HG03095 (cell line): ENCODE data around the gene IL1F10.

ENCODE experiments used
- ATAC-seq: cut with Tn5 transposase; IDR thresholded peaks from one replicate; pipeline ENCODE4 v1.9.1; 2021; ENCODE audit warnings: moderate library complexity; ENCODE audit not compliant: unreplicated experiment

Gene IL1F10, protein sequence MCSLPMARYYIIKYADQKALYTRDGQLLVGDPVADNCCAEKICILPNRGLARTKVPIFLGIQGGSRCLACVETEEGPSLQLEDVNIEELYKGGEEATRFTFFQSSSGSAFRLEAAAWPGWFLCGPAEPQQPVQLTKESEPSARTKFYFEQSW

DNA sequence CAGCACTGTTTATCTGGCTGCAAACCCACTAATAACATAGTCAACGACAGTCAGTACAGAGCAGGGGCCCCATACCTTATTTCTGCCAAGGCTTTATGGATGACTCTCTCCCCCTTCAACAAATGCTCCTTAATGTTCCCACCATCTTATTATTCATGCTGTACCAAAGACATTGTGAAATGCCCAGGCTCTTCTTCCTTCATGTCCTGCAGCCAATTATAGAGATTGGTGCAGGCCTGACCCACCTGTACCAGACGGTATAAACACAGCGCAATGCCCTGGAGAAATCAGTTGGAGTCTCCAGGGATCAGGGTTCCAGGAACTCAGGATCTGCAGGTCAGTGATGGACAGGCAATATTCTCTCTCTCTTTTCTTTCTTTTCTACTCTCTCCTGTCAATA lies at the start of gene IL1F10:
Gene IL1F10 (plus strand): TSS at position 290 of the 400 bp plus-strand sequence. CDS start 4,769 bp downstream, outside the sequence.
- no peak for ATAC-seq

DNA sequence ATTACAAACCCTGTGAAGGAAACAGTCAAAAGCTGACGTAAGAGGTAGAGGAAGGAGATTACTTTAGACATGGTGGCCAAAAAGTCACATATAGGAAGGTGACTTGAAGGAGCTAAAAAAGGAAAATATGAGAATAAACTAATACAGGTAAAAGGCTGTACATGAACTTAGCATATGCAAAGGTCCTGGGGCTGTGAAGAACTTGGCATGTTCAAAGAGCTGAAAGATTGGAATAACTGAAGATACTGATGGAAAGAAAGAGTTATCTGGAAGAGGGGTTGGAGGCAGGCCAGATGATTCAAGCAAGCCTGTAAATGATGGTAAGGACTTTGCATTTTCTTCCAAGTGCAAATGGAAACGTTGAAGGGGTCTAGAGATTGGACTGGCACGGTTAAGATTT lies 49.3 kb upstream of the IL1F10 start:
- ATAC-seq, result no peak

DNA sequence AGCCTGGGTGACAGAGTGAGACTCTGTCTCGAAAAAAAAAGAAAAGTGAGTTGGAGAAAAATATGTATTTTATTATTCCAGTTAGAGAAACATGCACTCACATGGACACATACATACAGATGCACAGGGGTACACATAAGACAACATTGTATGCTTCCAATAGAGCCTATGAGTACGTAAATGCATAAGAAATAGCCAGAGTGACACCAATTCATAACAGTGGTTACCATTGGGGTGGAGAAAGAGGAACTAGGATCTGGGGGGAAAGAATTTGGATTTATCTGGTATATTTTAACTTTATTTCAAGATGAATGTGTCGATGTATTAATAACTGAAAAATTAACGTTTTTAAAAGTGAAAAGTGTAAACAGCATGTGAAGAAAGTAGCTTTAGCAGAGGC lies 46.5 kb upstream of the IL1F10 start:
- no peak for ATAC-seq

DNA sequence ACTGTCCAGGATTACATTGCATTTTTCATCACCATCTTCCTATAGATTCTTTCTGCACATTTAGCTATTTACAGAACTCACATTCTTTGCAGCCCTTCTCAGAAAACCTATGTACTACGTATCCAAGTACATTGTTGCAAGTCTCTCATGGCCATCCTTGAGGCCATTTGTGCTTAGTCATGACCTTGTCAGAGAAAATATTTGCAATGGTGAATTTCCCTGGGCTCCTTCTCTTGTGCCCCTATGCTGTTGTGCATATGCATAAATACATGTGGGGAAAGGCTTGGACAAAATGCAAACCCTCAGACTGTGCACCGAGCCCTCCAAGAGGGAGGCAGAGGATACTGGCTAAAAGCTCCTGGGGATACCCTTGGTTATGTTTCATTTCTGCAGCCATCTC lies 43.0 kb upstream of the IL1F10 start:
- no peak for ATAC-seq

DNA sequence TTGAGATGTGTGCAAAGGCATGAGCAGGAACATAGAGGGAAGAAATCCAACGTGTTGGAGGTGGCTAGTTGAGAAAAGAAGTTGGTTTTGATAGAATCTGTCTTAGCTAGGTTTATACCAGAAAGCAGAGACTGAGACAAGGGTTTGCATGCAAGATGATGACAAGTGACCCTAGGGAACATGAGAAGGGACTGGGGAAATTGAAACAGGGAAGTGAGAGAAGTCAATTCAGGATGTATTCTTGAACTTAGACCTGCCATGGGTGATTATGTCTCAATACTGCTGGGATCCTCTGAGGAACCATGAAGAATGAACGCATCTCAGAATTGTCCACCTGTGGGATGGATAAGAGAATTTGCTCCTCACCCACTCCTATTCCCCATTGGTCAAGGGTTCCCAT lies 42.0 kb upstream of the IL1F10 start:
- no peak for ATAC-seq

DNA sequence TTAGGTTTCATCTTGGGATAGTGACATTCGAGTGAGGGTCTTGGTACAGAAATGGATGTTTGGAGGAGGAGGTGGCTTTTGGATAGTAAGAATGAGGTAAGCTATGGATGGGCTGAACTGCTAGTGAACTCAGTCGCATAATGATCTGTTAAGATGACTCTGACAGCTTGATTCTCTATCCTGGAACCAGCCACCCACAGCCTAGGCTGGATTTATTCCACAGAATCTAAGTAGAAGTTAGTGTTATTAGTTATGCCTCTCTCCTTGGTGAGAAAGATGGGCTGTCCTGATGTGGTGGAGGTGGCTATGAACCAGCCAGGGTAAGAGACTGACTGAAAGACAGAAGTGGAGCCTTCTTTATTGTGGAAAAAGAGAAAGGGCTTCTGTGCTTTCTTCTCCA lies 40.1 kb upstream of the IL1F10 start:
- ATAC-seq, result no peak

DNA sequence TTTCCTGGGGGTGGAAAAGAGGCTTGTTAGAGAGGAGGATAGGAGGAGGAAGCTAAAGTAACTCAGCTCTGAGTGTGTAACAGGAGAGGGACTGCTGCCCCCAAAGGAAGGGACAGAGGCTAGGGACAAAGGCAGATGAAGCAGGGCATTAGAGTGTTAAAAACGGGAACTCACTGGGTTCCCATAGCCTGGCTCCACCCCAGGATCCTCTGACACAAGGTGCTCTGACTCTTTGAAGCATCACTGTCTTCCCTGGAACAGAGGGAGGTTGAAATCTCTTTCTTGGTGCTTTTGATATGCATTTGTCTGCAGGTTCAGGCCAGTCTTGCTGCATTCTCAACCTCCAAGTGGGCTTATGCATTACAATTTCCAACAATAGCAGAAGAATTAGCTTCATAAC lies 39.7 kb upstream of the IL1F10 start:
- no peak for ATAC-seq

DNA sequence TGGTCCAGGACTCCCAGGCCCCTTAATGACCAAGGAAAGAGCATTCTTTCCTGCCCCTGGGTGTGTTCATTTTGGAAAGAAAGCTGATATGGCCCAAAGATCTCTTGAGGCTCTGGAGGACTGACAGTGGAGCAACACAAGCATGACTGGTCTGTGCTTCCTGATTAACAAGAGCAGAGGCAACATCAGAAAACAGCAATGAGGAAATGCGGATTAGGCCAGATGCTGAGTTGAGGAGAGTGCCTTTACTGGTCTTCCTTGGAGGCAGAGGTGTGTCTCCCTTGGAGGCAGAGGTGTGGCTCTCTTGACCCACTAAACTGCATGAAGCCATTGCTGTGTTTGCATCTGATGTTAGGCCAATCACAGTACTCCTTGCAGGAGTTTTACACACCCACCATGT lies 35.0 kb upstream of the IL1F10 start:
- no peak for ATAC-seq

DNA sequence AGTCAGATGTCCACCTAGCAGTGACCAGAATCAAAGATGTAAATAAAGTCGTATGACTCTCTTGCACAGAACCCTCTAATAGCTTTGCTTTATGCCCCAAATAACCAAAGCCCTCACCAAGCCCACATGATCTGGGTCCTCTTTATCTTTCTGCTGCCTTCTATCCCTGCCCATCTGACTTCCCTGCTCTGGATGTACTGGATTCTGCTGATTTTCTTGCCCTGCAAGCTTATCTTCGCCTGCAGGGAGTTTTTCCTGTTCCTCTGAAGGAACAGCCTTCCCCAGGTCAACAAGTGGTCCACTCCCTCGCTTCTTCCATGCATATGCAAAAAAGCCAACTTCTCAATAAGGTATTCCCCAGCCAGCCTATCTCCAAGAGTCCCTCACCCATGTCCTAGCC lies 33.8 kb upstream of the IL1F10 start:
- no peak for ATAC-seq

DNA sequence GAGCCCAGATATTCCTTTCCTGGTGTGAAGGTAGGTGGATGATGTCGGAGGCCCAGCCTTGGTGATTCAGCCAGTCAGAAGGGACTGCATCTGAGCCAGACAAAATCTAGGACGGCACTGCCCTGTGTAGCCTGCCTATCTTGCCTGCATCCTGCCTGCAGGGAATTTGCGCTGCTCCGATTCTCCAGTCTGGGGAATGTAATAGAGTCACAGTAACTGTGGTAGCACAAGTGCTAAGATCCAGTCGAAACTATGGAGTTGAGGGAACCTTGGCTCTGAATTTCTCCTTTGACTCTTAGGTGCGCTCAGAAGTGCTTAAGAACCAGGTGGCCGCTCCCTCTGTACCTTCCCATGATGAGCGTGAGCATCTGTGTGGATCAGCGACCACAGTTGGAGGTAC lies 31.0 kb upstream of the IL1F10 start:
- no peak for ATAC-seq

DNA sequence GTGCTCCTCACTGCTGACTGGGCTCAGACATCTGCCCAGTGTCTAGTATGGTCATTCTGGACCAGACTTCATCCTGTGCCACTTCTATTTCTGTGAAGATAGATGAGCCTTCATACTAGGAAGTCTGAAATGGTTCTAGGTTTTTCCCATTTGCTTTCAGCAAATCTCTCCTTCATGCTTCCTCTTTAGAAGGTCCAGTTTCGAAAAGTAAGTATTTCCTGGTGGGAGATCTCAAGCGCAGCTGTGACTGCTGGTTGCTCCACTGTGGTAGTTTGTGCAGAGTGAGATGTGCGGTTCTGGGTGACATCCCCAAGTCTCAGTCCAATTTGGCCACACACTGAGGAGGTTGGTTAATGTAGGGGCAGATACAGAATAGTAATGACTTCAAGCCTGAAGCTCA lies 29.5 kb upstream of the IL1F10 start:
- ATAC-seq, result no peak

DNA sequence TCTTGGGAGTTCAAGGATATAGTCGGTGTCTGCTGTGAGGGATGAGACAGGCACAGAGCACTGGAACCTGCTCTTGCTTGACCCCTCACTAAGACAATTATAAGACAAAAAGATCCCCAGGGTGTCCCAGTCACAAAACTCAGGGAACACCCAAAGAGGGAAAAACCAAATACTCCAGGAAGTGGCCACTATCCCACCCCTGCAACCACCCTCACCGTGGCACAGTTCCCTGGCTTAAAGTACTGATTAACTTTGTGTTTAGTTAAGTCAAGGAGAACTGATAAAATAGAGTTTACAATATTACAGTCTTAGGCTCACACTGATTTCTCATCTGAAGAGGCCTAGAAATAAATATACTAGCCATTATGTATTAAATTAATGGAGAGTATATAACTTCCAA lies 28.6 kb upstream of the IL1F10 start:
- no peak for ATAC-seq

DNA sequence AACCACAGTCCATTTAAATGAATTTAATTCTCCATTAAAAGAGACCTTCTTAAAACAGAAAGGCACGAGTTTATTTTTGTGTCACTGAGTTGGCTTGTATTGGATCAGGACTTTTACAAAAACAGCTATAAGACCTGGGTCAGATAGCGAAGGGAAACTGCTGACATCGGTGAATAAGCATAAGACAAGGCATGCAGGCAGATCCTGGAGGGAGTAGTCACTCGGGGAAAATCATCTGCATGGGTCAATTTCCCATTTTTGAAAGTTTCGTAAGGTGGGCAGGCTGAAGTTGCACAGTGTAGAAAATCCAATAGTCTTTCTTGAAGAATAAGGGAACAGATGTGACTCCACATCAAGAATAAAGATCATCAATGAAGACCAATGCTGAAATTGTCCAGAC lies 28.1 kb upstream of the IL1F10 start:
- ATAC-seq, result no peak

DNA sequence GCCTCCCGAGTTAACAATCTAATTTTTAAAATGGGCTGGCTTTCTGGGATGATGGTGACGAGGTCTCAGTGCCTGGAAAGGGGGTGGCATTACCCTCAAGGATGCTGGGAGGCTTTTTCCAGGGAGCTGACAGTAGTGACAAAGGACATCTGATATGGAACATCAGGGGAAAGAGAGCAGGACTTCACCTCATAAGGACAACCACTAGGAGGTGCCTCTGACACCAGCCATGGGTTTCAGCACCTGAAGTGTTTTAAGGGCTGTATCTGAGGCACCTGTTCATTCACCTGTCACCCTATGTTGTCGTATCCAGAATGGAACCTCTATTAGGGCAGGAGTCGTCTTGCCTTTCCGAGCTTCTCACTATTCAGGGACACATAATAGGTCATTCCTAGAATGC lies 25.9 kb upstream of the IL1F10 start:
- ATAC-seq, result no peak

DNA sequence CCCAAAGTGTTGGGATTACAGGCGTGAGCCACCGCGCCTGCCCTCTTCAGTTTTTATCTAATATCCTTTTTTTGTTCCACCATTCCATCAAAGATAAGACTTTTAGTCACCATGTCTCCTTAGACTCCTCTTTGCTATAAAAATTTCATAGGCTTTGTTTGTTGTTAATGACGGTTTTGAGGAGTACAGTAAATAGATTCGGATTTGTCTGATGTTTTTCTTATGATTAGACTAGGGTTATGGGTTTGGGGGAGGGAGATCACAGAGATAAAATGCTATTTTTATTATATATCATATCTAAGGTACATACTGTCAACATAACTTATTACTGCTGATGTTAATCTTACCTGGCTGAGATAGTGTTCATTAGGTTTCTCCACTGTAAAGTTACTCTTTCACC lies 21.3 kb upstream of the IL1F10 start:
- no peak for ATAC-seq

DNA sequence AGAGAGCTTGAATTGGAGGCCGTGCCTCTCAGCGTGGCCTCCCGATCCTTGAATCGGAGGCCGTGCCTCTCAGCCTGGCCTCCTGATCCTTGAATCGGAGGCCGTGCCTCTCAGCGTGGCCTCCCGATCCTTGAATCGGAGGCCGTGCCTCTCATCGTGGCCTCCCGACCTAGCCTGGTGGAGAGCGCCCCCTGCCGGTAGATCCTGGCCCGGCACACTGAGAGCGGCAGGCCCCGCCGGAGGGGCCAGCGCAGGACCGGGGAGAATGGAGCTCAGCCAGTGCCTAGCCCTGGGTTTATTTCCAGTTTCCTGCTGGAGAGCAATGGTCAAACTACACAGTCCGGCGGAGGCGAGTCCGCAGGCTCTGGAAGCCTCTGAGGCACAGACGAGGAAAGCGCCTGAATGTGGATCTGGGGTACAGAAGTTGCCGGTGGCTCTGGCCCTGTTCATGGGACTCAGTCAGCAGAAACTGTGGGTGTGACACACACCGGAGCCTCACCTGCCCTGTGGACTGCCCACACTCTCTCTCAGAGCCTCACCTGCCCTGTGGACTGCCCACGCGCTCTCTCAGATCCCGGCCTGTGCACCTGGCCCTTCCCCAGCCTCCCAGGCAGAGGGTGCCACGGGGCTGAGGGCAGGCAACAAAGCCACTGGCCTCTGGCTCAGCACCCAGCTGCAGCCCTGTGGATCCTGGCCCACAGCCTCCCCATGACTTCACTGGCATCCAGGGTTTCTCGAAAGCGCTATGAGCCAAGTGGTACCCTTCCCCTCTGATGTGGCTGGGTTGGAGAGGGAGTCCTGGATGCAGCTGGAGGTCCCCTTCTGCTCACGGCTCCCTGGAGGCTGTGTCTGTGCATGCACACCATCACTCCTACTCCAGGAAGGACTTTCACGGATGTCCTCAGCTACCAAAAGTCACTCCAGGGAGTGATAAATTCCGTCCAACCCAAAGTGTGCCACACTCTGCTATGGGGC lies 16.6 kb upstream of the IL1F10 start:
- no peak for ATAC-seq

DNA sequence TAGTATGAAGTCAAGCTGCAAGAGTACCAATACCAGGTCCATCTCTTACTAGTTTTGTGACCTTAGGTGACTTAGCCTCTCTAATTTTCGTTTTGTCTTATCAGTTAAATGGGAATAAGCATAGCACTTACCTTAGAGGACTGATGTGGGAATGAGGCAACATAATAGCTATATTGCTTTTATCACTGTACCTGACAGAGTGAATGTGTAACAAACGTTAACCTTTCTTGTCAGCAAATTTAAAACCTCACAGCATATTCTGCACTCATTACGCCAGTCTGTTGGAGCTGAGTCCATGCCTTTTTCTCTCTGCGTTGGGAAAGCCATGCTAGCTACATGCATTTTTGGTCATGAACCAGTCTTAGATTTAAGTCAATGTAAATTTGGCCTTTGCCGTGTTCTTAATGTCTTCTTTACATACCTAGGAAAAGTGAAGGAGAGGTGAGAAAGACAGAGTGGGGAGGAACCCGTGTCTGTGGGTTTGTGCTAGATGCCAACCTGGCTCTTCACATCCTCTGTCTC lies 15.3 kb upstream of the IL1F10 start, which contains the start of gene IL36B:
Gene IL36B (minus strand): TSS at position 472 of the 522 bp plus-strand sequence.
- ATAC-seq, result no peak

DNA sequence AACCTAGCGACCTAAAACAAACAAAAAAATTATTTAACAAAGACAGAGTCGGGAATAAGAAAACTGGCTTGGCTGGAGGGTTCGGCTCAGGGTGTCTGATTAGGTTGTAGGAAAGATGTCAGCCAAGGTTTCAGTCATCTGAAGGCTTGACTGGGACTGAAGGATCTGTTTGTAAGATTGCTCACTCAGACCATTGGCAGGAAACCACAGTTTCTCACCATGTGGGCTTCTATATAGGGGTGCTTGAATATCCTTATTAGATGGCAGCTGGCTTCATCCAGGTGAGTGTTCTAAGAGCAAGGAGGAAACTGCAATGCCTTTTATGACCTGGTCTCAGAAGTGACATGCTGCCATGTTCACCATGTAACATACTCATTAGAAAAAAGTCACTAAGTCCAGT lies 14.1 kb upstream of the IL1F10 start:
- ATAC-seq, result no peak

DNA sequence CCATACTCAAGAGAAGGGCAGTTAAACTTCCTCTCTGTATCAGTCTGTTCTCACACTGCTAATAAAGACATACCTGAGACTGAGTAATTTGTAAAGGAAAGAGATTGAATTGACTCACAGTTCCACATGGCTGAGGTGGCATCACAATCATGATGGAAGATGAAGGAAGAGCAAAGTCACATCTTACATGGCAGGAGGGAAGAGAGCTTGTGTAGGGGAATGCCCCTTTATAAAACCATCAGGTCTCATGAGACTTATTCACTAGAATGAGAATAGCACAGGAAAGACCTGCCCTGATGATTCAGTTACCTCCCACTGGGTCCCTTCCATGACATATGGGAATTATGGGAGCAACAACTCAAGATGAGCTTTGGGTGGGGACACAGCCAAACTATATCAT lies 13.7 kb upstream of the IL1F10 start:
- no peak for ATAC-seq

DNA sequence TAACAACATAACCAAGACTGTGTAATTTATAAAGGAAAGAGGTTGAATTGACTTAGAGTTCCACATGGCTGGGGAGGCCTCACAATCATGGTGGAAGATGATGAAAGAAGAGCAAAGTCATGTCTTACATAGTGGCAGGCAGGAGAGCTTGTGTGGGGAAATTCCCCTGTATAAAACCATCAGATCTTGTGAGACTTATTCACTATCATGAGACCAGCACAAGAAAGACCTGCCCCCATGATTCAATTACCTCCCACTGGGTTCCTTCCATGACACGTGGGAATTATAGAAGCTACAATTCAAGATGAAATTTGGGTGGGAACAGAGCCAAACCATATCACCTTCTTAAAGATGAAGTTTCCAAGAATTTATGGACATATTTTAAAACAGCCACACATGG lies 11.2 kb upstream of the IL1F10 start:
- no peak for ATAC-seq

DNA sequence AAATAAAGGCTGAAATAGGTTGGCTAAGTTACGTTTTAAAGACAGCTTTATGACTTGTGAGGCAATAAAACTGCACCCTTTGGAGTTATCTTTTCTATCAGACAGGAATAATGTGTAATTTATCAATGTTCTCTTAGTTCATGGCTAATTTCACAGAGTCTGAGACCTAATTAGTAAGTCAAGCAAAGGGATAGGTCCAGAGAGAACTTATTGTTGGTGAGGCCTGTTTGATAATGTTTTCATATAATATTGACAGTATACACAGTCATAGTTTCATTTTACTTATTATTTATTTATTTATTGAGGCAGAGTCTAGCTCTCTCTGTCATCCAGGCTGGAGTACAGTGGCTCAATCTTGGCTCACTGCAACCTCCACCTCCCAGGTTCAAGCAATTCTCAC lies 10.7 kb upstream of the IL1F10 start:
- ATAC-seq, result no peak

DNA sequence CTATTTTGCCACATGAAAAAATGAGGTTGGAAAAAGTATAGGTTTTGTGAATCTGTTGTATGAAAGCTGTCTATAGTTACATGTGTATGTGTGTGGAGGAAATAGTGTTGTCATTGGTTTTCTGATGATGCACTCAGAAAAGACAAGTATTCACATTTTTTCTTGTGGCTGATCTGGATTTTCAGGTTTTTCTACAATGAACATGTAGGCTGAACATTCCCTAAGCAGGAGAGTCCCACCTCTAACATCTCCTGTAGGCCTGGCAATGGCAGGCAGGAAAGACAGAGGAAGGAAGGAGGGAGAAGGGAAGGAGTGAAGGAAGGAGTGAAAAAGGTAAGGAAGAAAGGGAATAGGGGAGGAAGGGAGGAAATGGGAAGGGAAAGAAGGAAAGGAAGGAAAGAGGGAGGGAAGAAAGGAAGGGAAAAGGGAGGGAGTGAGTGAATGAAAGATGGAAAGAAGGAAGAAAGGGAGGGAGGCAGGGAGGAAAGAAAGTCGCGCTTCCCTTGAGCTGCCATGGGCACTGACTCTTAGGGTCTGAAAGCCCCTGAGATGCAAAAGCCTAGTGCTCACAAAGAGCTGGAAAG lies 9.3 kb upstream of the IL1F10 start:
- ATAC-seq, result no peak
